C4-2B (cell line): ENCODE data around the gene GIMAP1.

Experiments used
- CTCF ChIP-seq: fragments of 450-650 bp; conservative IDR thresholded peaks from 2 replicates; pipeline ENCODE4 v1.5.1; 2017; ENCODE audit warnings: mild to moderate bottlenecking
- ZFX ChIP-seq: fragments of 450-650 bp; IDR thresholded peaks from 2 replicates; pipeline ENCODE4 v1.6.1; 2017

- TF ChIP-seq CTCF (no peak), ZFX (no peak)
Measured at GRCh38 chr7:150736864-150737263, 20.5 kb downstream of the GIMAP1 start.
